Fibroblast of skin of back (primary cell): Measurements from ENCODE around the gene COQ8B. TPM values are rescaled to one million over a fixed set of nuclear protein-coding genes. Genes with fewer than 3 reads are reported as not detected.
"Not testable (repeated sequence)": the region's sequence is repeated elsewhere in the genome, so short reads cannot be mapped to it uniquely, and the experiment has no call there.

Source experiments
- DNase-seq: peaks from one replicate; pipeline ENCODE4 v3.0.0-alpha.2; 2013
- polyA plus RNA-seq, 2 experiments: library from polyadenylated mRNA; unstranded; fragments of 120-200 nt; gene quantifications; one replicate each; pipeline ENCODE4 v1.2.1, GENCODE V29; 2013; ENCODE audit not compliant: insufficient read length in 2 of 2

The COQ8B gene
- polyA plus RNA-seq (2013, experiment 1 of 2; ENCODE audit: insufficient read length): 19.3 TPM
- polyA plus RNA-seq (2013, experiment 2 of 2; ENCODE audit: insufficient read length): 17.2 TPM

- peak; percentile 98 for DNase-seq
Observed at GRCh38 chr19:40716482-40717324, at the start of gene COQ8B, which contains the start of gene ITPKC. Gene COQ8B, minus strand, starts transcription at chr19:40716886. Its CDS starts 2,254 bp downstream, at chr19:40714632. Gene ITPKC, plus strand, starts transcription at chr19:40717112. Its CDS starts 24 bp downstream, at chr19:40717136.

DNA sequence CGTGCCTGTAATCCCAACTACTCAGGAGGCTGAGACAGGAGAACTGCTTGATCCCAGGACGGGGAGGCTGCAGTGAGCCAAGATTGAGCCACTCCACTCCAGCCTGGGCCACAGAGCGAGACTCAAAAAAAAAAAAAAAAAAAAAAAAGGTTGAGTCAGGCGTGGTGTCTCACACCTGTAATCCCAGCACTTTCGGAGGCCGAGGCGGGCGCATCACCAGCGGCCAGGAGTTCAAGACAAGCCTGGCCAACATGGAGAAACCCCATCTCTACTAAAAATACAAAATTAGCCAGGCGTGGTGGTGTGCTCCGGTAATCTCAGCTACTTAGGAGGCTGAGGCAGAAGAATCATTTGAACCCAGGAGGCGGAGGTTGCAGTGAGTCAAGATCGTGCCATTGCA lies 49.7 kb upstream of the COQ8B start:
- DNase-seq: not testable (repeated sequence)

DNA sequence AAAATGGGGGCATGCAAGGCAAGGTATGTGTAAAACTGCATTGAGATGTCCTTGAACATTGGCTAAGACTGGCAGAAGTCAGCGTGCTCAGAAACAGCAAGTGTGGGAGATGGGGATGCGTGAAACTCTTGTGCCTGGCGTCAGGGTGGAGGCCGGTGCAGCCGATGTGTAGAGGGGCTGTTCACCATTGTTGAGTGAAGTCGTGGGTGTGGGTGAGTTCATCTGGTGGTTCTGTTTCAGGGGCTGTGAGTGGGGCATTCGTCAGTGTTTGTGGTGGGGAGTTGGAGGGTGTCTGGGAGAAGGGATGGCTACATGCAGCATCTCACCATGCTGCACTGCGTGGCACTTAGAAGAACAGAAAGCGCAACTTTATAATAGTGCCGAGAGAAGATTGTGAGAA lies 47.3 kb upstream of the COQ8B start:
- DNase-seq: no peak

GRCh38 chr19:40763526-40763925 lies 46.8 kb upstream of the COQ8B start:
- DNase-seq: no peak

GRCh38 chr19:40762754-40763470 lies 46.2 kb upstream of the COQ8B start:
- DNase-seq: no peak

DNA sequence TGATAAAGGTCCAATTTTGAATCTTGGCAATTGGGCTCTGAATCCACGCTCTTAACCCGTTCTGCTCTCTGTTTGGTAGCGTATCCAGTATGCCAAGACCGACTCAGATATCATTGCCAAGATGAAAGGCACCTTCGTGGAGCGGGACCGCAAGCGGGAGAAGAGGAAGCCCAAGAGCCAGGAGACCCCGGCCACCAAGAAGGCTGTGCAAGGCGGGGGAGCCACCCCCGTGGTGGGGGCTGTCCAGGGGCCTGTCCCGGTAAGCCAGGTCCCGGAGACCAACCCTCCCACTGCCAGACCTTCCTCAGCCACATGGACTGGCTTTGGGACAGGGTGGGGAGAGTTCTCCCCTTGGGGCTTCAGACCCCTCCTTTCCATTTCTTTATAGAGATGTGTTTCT lies 42.7 kb upstream of the COQ8B start:
- DNase-seq: no peak

- DNase-seq: no peak
Observed at GRCh38 chr19:40758491-40758890, 41.8 kb upstream of the COQ8B start.

- DNase-seq: no peak
Observed at GRCh38 chr19:40756502-40757110, 39.9 kb upstream of the COQ8B start.

DNA sequence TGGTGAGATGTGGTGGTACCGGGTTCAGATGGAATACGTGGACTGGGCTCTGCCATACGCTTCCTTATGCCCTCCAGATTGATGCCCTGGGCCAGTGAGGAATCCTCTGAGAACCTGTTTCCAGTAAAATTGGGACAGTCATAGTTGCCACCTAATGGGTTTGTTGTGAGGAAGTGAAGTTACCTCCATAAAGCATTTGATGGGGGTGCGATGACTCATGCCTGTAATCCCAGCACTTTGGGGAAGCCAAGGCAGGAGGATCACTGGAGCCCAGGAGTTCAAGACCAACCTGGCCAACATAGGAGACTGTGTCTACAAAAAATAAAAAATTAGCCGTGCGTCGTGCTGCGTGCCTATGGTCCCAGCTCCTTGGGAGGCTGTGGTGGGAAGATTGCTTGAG lies 39.1 kb upstream of the COQ8B start:
- no peak for DNase-seq

- no peak for DNase-seq
Observed at GRCh38 chr19:40755248-40755624, 38.5 kb upstream of the COQ8B start.

DNA sequence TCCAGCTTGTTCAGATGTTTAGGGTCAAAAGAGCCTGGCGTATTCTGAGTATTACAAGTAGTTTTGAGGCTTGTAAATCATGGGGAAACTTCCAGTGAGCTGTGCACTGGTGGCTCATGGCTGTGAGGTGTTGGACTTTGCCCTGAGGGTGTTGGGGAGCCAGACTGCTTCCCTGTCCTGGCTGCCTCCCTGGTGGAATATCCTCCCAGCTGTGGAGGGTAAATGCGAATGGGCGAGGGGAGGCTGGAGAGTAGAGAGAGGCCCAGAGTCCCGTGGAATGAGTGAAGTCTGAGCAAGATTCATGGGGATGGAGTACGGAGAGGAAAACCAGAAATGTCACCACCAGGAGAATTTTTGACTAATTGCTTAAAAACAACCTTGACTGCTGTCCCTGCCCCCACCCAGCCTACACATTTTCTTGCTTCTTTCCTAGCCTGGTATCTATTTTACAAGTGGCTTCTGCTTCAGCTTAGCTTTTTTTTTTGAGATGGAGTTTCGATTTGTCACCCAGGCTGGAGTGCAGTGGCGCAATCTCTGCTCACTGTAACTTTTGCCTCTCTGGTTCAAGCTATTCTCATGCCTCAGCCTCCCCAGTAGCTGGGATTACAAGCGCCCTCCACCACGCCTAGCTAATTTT lies 38.0 kb upstream of the COQ8B start:
- DNase-seq: no peak

DNA sequence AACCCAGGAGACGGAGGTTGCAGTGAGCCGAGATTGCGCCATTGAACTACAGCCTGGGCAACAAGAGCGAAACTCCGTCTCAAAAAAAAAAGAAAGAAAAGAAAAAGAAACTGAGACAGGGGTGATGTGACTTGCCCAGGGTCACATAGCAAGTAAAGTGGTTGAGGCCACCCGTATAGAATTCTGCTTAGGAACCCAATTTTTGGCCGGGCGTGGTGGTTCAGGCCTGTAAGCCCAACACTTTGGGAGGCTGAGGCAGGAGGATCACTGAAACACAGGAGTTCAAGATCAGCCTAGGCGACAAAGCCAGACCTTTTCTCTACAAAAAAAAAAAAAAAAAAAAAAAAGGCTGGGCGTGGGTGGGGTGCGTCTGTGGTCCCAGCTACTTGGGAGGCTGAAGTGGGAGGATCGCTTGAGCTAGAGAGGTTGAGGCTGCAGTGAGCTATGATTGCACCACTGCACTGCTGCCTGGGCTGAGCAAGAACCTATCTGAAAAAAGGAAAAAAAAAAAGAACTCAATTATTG lies 35.6 kb upstream of the COQ8B start:
- no peak for DNase-seq

DNA sequence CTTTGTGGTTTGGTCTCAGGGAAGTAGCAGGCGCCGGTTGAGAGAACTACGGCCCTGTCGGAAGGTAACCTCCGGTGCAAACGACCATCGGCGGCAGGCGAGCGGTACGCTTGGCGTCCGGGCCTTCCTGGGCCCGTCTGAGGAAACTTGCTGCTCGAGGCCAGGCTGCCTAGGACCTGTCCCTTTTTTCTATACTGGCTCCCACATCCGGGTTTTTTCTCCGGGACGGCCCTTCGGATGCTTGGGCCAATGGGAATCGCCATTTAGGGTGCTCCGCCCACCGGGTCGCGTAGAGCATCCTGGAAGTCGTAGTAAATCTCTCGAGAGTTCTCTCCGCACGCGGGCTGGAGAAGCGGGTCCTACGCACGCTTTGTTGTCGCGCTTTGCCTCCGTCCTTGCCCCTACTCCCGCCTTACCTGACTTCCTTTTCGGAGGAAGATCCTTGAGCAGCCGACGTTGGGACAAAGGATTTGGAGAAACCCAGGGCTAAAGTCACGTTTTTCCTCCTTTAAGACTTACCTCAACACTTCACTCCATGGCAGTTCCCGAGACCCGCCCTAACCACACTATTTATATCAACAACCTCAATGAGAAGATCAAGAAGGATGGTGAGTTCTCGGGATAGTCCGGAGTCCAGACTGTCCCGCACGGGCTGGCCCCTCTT lies 34.3 kb upstream of the COQ8B start, which contains the start of gene SNRPA:
SNRPA (plus strand) TSS at position 330 of the 664 bp plus-strand sequence; CDS start at position 536, 206 bp downstream.
- DNase-seq: peak; percentile 98

DNA sequence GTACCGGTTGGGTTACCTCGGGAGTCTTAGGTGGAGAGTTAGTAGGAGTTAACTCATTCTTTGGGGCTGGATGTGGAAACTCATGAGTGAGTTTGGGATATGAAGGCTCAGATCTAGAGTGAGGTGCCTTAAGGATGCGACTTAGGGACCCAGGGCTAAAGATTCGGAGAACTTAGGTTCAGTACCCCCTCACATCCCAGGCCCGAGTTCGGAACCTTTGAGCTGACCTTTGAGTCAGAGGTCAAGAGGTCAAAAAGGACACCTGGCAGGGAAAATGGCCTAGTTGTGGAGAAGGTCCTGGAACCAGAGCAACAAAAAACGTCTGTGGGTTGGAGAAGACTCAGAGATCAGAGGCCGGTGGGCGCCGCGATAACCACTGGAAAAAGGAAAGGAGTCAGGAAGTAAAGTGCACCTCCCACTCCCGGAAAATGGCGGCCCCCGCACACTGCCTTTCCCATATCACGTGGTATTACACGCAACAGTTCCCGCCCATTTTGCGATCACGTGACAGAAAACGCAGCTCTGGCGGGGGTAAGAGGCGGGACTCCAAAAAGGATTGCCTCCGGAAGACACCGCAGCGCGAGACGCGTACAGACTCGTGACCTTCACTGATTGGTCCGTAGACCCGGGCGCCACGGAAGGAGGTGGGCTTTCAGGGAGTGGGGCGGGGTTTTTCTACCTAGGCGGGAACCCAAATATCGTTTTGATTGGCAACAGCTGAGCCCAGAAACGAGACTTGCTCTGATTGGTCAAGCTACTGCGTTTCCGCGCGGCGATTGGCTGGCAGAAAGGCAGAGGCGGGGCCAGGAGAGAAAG lies 33.6 kb upstream of the COQ8B start, which contains the start of gene ACTMAP:
ACTMAP (minus strand) TSS at position 420 of the 816 bp plus-strand sequence. CDS start 674 bp downstream, outside the sequence.
- DNase-seq: peak; percentile 100

DNA sequence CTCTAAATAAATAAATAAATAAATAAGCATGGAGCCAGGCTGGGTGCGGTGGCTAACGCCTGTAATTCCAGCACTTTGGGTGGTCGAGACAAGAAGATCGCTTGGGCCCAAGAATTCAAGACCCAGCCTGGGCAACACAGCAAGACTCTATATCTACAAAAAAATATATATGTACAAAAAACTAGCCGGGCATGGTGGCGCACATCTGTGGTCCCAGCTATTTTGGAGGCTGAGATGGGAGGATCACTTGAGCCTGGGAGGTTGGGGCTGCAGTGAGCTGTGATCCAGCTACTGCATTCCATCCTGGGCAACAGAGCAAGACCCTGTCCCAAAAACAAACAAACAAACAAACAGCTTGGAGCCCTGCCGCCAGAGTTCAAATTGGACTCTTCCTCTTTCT lies 30.9 kb upstream of the COQ8B start:
- no peak for DNase-seq

DNA sequence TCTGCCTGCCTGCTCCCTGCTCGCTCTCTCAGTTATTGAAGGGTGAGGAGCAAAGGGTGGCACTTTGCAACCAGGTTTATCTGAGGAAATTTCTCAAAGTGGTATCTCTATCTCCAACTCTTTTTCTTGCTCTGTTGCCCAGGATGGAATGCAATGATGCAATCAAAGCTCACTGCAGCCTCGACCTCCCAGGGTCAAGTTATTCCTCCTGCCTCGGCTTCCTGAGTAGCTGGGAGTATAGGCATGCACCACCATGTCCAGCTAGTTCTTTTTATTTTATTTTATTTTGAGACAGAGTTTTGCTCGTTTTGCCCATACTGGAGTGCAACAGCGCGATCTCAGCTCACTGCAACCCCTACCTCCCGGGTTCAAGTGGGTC lies 28.7 kb upstream of the COQ8B start:
- peak; percentile 69 for DNase-seq

DNA sequence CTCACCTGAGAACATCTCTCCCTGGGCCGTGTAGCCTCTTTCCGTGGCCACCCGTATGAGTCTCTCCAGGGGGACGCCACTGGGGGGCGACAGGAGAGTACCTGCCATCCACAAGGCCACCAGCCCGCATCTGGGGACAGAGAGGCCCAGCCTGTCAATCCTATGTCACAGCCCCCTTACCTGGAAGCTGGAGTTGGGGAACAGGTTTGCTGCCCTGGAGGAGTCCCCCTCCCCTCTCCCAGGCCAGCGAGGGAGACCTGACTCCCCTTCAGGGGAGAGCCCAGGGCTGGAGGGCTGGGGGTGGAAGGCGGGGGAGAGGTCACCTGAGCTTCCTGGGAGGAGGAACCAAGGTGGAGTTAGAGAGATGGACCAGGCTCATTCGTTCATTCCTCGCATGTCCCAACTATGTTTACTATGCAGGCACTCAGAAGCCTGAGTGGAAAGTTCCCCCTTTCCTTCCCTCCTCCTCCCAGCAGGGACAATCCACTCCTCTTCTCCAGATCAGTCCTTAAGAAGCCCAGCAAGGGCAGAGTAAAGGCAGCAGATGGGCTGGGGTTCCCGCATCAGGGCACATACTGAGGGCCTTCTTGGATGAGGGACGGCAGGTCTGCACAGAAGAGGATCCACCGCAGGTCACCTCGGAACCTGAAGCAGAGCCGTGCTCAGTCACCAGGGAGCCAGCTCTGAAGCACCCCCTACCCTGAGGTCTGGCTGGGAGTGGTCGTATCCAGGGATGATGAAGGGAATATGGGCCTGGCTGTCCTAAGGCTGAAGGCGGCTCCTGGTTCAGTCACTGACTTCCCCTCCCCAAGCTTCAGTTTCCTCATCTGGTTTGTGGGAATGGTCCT lies 28.1 kb upstream of the COQ8B start:
- peak; percentile 8 for DNase-seq

- no peak for DNase-seq
Observed at GRCh38 chr19:40743926-40744325, 27.2 kb upstream of the COQ8B start.

DNA sequence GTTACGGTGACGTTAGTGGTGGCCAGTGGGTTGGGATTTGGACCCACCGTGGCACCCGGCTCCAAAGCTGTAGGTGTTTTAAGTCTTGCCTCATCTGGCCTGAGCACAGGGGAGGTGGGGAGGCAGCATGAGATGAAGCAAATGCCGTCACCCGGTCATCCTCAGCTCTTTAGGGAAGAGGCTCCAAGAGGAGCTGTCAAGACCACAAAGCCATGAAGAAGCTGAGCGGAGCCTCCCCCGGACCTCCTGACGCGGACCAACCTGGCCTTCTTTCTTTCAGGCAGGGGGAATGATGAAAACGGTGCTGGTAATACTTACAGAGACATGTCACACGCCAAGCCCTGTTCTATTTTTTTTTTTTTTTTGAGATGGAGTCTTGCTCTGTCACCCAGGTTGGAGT lies 26.2 kb upstream of the COQ8B start:
- DNase-seq: no peak

GRCh38 chr19:40742477-40742876 lies 25.8 kb upstream of the COQ8B start:
- no peak for DNase-seq
